ENCODE measurements around the gene PJVK.

Gene PJVK

DNA sequence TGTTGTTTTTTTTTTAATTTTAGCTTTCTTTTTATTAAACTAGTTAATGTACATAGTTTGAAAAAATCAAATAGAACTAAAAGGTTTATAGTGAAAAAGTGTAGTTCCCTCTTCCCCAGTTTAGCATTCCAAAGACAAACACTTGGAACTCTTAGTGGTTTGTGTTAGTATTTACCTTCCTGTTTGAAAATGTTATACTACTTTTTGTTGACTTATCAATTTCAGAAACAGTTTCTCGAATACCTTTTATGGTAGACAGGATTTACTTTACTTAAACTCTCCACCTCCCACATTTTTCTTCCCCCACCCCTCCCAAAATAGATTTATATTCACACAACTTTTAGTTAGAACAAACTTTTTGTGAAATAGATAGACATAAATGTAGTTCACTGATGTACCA, 55.8 kb downstream of the PJVK start:
- no peak for DNase-seq
- H3K36me3 ChIP-seq (ENCODE audit: control insufficient read depth in 4 of 4, insufficient read depth in 4 of 4, low read length in 3 of 4): peaks cover 3 to 48% (median 16%) of the 10 kb centered on the region in 4 experiments
- H3K9me3 ChIP-seq (ENCODE audit: control extremely low read depth in 1 of 5, control insufficient read depth in 4 of 5, insufficient read depth in 2 of 5, low read depth in 1 of 5, low read length in 4 of 5): no peaks in the 10 kb centered on the region
- H3K4me1 ChIP-seq (ENCODE audit: control extremely low read depth in 1 of 4, control insufficient read depth in 4 of 4, insufficient read depth in 4 of 4, low read length in 3 of 4): no peaks in the 10 kb centered on the region
- WGBS (ENCODE audit: insufficient coverage): no CpG with 5 or more reads among the region's 1 CpG
- H3K27ac ChIP-seq (ENCODE audit: insufficient read depth in 1 of 2, low read depth in 1 of 2, low read length in 2 of 2, poor library complexity in 1 of 2, severe bottlenecking in 2 of 2): no peak overlapping the region
- H3K4me3 ChIP-seq (ENCODE audit: control insufficient read depth in 1 of 7, extremely low read depth in 1 of 7, insufficient read depth in 4 of 7, low read depth in 2 of 7, low read length in 6 of 7): no peak overlapping the region
- CTCF ChIA-PET: interaction anchor here (1.2 to 1.4 kb wide), 2 partner anchors 11 to 12 kb away, joined by 4 to 5 read pairs; no protein-coding TSS in a partner anchor
- POLR2A ChIA-PET: no interaction called here
- no peaks in the 10 kb centered on the region for H3K27me3 ChIP-seq (replicated peaks in 2 of 5; ENCODE audit: control insufficient read depth in 4 of 5, insufficient read depth in 5 of 5, low read length in 4 of 5)

DNA sequence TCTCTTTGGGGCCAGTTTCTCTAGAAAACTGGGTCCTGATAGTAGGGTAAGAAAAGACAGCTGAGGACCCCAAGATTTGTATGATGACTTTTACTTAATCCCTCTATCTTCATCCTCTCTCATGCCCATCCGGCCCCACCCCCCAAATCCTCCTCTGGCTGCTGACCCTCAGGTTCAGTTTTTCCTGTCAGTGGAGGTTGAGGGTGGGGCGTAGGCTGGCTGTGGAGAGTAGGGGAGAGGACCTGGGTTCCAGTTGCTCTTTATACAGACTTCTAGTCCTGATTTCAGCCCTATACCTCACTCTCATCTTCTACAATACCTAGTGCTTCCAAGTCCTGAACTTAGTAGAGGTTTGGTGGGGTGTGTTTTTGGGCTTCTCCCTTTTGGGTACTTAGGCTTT, 57.5 kb downstream of the PJVK start:
- no peak overlapping the region for H3K27ac ChIP-seq (ENCODE audit: insufficient read depth in 1 of 2, low read depth in 1 of 2, low read length in 2 of 2, poor library complexity in 1 of 2, severe bottlenecking in 2 of 2)

DNA sequence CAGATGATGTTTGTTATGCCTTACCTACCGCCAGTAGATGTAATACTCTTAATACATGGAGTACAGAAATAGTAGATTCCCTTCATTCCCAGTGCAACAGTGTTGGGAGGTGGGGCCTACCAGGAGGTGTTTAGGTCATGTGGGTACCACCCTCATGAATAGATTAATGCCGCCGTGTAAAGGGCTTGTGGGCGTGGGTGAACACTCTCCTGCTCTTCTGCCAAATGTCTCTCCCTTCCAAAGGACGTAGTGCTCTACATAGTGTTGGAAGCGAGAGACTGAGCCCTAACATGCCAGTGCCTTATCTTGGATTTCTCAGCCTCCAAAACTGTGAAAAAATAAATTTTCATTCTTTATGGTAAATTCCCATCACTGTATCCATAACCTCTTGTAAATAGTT, 59.2 kb downstream of the PJVK start:
- WGBS (ENCODE audit: insufficient coverage): 95% methylated on average over 6 of the region's 6 CpGs
- CTCF ChIA-PET: interaction anchor here (1.2 kb wide), 1 partner anchor 28 kb away, joined by 3 read pairs; no protein-coding TSS in a partner anchor

More for the DNA sequence above, 57.5 kb downstream of the PJVK start:
- no CpG with 5 or more reads among the region's 2 CpGs for WGBS (ENCODE audit: insufficient coverage)
- H3K27me3 ChIP-seq (replicated peaks in 2 of 5; ENCODE audit: control insufficient read depth in 4 of 5, insufficient read depth in 5 of 5, low read length in 4 of 5): no peaks in the 10 kb centered on the region
- no peak overlapping the region for H3K4me3 ChIP-seq (ENCODE audit: control insufficient read depth in 1 of 7, extremely low read depth in 1 of 7, insufficient read depth in 4 of 7, low read depth in 2 of 7, low read length in 6 of 7)
- ChIA-PET POLR2A (no interaction called here), CTCF (no interaction called here)
- DNase-seq: peak in 1 of 3 donors; percentile 17
- H3K4me1 ChIP-seq (ENCODE audit: control extremely low read depth in 1 of 4, control insufficient read depth in 4 of 4, insufficient read depth in 4 of 4, low read length in 3 of 4): no peaks in the 10 kb centered on the region
- no peaks in the 10 kb centered on the region for H3K9me3 ChIP-seq (ENCODE audit: control extremely low read depth in 1 of 5, control insufficient read depth in 4 of 5, insufficient read depth in 2 of 5, low read depth in 1 of 5, low read length in 4 of 5)
- peaks cover 0 to 44% (median 9%) of the 10 kb centered on the region in 4 experiments for H3K36me3 ChIP-seq (ENCODE audit: control insufficient read depth in 4 of 4, insufficient read depth in 4 of 4, low read length in 3 of 4)

More for the DNA sequence above, 59.2 kb downstream of the PJVK start:
- H3K4me3 ChIP-seq (ENCODE audit: control insufficient read depth in 1 of 7, extremely low read depth in 1 of 7, insufficient read depth in 4 of 7, low read depth in 2 of 7, low read length in 6 of 7): no peak overlapping the region
- no peak for DNase-seq
- peaks cover 0 to 30% (median 4%) of the 10 kb centered on the region in 4 experiments for H3K36me3 ChIP-seq (ENCODE audit: control insufficient read depth in 4 of 4, insufficient read depth in 4 of 4, low read length in 3 of 4)
- H3K9me3 ChIP-seq (ENCODE audit: control extremely low read depth in 1 of 5, control insufficient read depth in 4 of 5, insufficient read depth in 2 of 5, low read depth in 1 of 5, low read length in 4 of 5): no peaks in the 10 kb centered on the region
- POLR2A ChIA-PET: no interaction called here
- H3K27ac ChIP-seq (ENCODE audit: insufficient read depth in 1 of 2, low read depth in 1 of 2, low read length in 2 of 2, poor library complexity in 1 of 2, severe bottlenecking in 2 of 2): no peak overlapping the region
- no peaks in the 10 kb centered on the region for H3K27me3 ChIP-seq (replicated peaks in 2 of 5; ENCODE audit: control insufficient read depth in 4 of 5, insufficient read depth in 5 of 5, low read length in 4 of 5)
- no peaks in the 10 kb centered on the region for H3K4me1 ChIP-seq (ENCODE audit: control extremely low read depth in 1 of 4, control insufficient read depth in 4 of 4, insufficient read depth in 4 of 4, low read length in 3 of 4)

All from common myeloid progenitor, CD34-positive (primary cell).